K562 (cell line): Measurements from ENCODE around the gene VIM. TPM values are rescaled to one million over a fixed set of nuclear protein-coding genes. Genes with fewer than 3 reads are reported as not detected.

Experiments
- ATAC-seq: fragments of 200-7000 bp; cut with Tn5 transposase; 3 replicates; pipeline ENCODE4 v1.9.1; 2020; ENCODE audit warnings: moderate library complexity
- BruUV-seq: library from RNA; stranded (reverse); fragments of 400-500 nt; replicated peaks from 2 replicates; lab custom pipeline; 2021; lab: Mats Ljungman, UMichigan
- CTCF ChIA-PET: fragments of 300-600 bp; formaldehyde crosslinking; extraction: SDS; loops from one replicate; lab custom pipeline; 2021; ENCODE audit warnings: low intra/inter-chr PET ratio; lab: Yijun Ruan, JAX
- POLR2A ChIA-PET: fragments of 300-600, 350-650 bp; sonication (Branson Sonifier 250); formaldehyde crosslinking; extraction: SDS; loops from one replicate; lab custom pipeline; 2021; ENCODE audit warnings: antibody characterized with exemption, inconsistent platforms; lab: Yijun Ruan, JAX
- DNase-seq, 4 experiments: peaks; one replicate each; pipeline versions ENCODE4 v3.0.0 to v3.0.0-alpha.2; 2011 to 2018; ENCODE audit warnings: low spot score in 3 of 4, mixed read lengths in 3 of 4; ENCODE audit errors: extremely low read depth in 1 of 4
- FAIRE-seq: peaks from 2 replicates; lab custom pipeline; 2011; peaks lifted over from hg19 to GRCh38; lab: Jason Lieb, UNC
- H2AFZ ChIP-seq: 2 replicates; pipeline ENCODE4 v1.6.0; 2011; ENCODE audit warnings: low read depth, low read length, control low read depth, inconsistent platforms
- H3K27ac ChIP-seq: fragments of 200-600 bp; 3 replicates; pipeline ENCODE4 v1.8.0; 2011; ENCODE audit warnings: low read depth, mild to moderate bottlenecking, control low read depth, inconsistent platforms, low read length, moderate library complexity, mixed read lengths; ENCODE audit errors: extremely low read depth
- H3K27me3 ChIP-seq, 2 experiments: fragments of 300-600 bp in 1 of 2; 2 replicates in 1 of 2; 3 replicates in 1 of 2; pipeline versions ENCODE4 v1.6.0 to v1.8.0; 2011; ENCODE audit warnings: inconsistent platforms in 2 of 2, low read length in 2 of 2, mild to moderate bottlenecking in 1 of 2, mixed read lengths in 1 of 2, moderate library complexity in 1 of 2; ENCODE audit not compliant: control insufficient read depth in 2 of 2, insufficient read depth in 2 of 2
- H3K36me3 ChIP-seq: fragments of 300-600 bp; 3 replicates; pipeline ENCODE4 v1.8.0; 2011; ENCODE audit warnings: mild to moderate bottlenecking, low read length, inconsistent platforms; ENCODE audit not compliant: control insufficient read depth, insufficient read depth
- H3K4me1 ChIP-seq, 2 experiments: fragments of 200-600 bp in 1 of 2; replicated peaks in 1 of 2; 2 replicates in 1 of 2; 3 replicates in 1 of 2; pipeline versions ENCODE4 v1.5.1 to v1.8.0; 2011; ENCODE audit warnings: inconsistent platforms in 2 of 2, low read length in 2 of 2, mild to moderate bottlenecking in 1 of 2, mixed read lengths in 1 of 2, moderate library complexity in 1 of 2; ENCODE audit not compliant: control insufficient read depth in 2 of 2, insufficient read depth in 2 of 2
- H3K4me2 ChIP-seq: 2 replicates; pipeline ENCODE4 v1.6.1; 2011; ENCODE audit warnings: low read length, control low read depth, inconsistent platforms, mixed read lengths; ENCODE audit not compliant: insufficient read depth
- H3K4me3 ChIP-seq: fragments of 200-600 bp; sonication (generic), shearing (Covaris generic); 2 replicates; pipeline ENCODE4 v1.5.1; 2016; ENCODE audit warnings: control low read depth, inconsistent platforms
- H3K79me2 ChIP-seq: fragments of 200-600 bp; 3 replicates; pipeline ENCODE4 v1.8.0; 2011; ENCODE audit warnings: low read length, inconsistent platforms; ENCODE audit not compliant: control insufficient read depth, insufficient read depth
- H3K9ac ChIP-seq, 2 experiments: 2 replicates each; pipeline versions ENCODE4 v1.6.0 to v1.6.1; 2011; ENCODE audit warnings: low read depth in 2 of 2, low read length in 2 of 2, control low read depth in 1 of 2, inconsistent platforms in 1 of 2, mild to moderate bottlenecking in 1 of 2, mixed read lengths in 1 of 2; ENCODE audit not compliant: insufficient read depth in 1 of 2
- H3K9me1 ChIP-seq: one replicate; pipeline ENCODE4 v1.6.0; 2011; ENCODE audit warnings: inconsistent platforms, mild to moderate bottlenecking, low read length, moderate library complexity; ENCODE audit not compliant: control insufficient read depth, insufficient read depth
- H3K9me3 ChIP-seq: replicated peaks from 2 replicates; pipeline ENCODE4 v1.5.1; 2011; ENCODE audit warnings: low read depth, low read length, inconsistent platforms; ENCODE audit not compliant: control insufficient read depth, insufficient read depth
- H4K20me1 ChIP-seq: replicated peaks from 2 replicates; pipeline ENCODE4 v1.6.1; 2011; ENCODE audit warnings: low read length, inconsistent platforms, mixed read lengths; ENCODE audit not compliant: control insufficient read depth, insufficient read depth
- CBX3 ChIP-seq, 2 experiments: IDR thresholded peaks; 1 replicate in 1 of 2; 2 replicates in 1 of 2; pipeline ENCODE4 v1.6.1; 2012; ENCODE audit warnings: inconsistent platforms in 2 of 2, low read length in 2 of 2, borderline replicate concordance in 1 of 2, control low read depth in 1 of 2
- ESRRA ChIP-seq: fragments of 450-650 bp; IDR thresholded peaks from 2 replicates; pipeline ENCODE4 v1.6.1; 2014; ENCODE audit warnings: low read depth, mild to moderate bottlenecking, moderate library complexity, borderline replicate concordance
- TBP ChIP-seq: optimal IDR thresholded peaks from 2 replicates; pipeline ENCODE3; 2011; ENCODE audit warnings: low read depth, low read length, improper control_type of control experiment
- ZNF280A ChIP-seq: fragments of 450-650 bp; IDR thresholded peaks from 2 replicates; pipeline ENCODE4 v1.6.1; 2018; ENCODE audit warnings: mild to moderate bottlenecking, low read depth; ENCODE audit not compliant: partially characterized antibody
- WGBS: fragments of 100-300 bp; shearing (Covaris generic); methylation state at CpG from one replicate; pipeline ENCODE4 v1.1.6; 2016; ENCODE audit warnings: low coverage, mixed read lengths; ENCODE audit not compliant: insufficient coverage; ENCODE audit errors: missing lambda C conversion rate; 5-methylcytosine and 5-hydroxymethylcytosine counted together
- in situ Hi-C: fragments of 300-500 bp; cut with MboI; formaldehyde crosslinking; loops from 4 replicates; pipeline ENCODE4 v1.15.0; 2018; ENCODE audit warnings: inconsistent platforms, mixed read lengths
- intact Hi-C: fragments of 100-400 bp; cut with micrococcal nuclease; formaldehyde crosslinking; loops from 2 replicates; pipeline ENCODE4 v1.14.2; 2022
- polyA plus RNA-seq, 8 experiments: library from polyadenylated mRNA; depleted of rRNA in 4 of 8; stranded (reverse) in 5 of 8; unstranded in 3 of 8; fragments of >200 nt; fragmentation: Nextera tagmentation in 2 of 8; fragmentation: Illumina TruSeq in 1 of 8; extraction: Ambion mirVana in 2 of 8; extraction: Trizol in 1 of 8; gene quantifications; 2 replicates each; pipeline versions ENCODE4 v1.2.1 to v1.2.3, GENCODE V29; 2011 to 2014; ENCODE audit warnings: inconsistent platforms in 1 of 8, missing spikeins in 1 of 8
- total RNA-seq, 7 experiments: library from RNA; depleted of rRNA in 6 of 7; stranded (reverse); fragments of >200 nt in 6 of 7; fragmentation: Illumina TruSeq in 2 of 7; extraction: Trizol in 2 of 7; gene quantifications; 2 replicates each; pipeline versions ENCODE4 v1.2.1 to v1.2.3, GENCODE V29; 2011 to 2021; ENCODE audit warnings: low replicate concordance in 1 of 7

VIM gene
- total and polyA plus RNA-seq, 9 of the 15 experiments (the other 6 are each of a cell fraction or from before 2014, with no cell fraction given): 86.0 to 621 (median 383) TPM

GRCh38 chr10:17276756-17277424 is 48.8 kb downstream of the VIM start:
- Histone ChIP-seq H3K9me1 (no peaks in the 10 kb centered on the region), H4K20me1 (no peaks in the 10 kb centered on the region), H3K27ac (no peak overlapping the region), H2AFZ (no peak overlapping the region), H3K4me1 (no peaks in the 10 kb centered on the region), H3K36me3 (no peaks in the 10 kb centered on the region), H3K4me2 (no peak overlapping the region), H3K9ac (no peak overlapping the region), H3K9me3 (no peaks in the 10 kb centered on the region; the same call in 1 of the 2 replicates), H3K79me2 (no peaks in the 10 kb centered on the region), H3K4me3 (no peak overlapping the region), H3K27me3 (no peaks in the 10 kb centered on the region)
- TF ChIP-seq CBX3 (IDR thresholded peaks at IDR 0.05; ENCODE audit: borderline replicate concordance in 1 of 2, low read length in 2 of 2) (peak in 1 of 2 experiments; percentile 68; a peak in 1 of 3 replicates), ZNF280A (peak; percentile 63), TBP (no peak), ESRRA (no peak)
- no TSS peak for BruUV-seq
- CTCF ChIA-PET: no interaction called here
- FAIRE-seq: no peak
- POLR2A ChIA-PET: no interaction called here
- DNase-seq: no peak
- 24% methylated on average over 9 of the region's 9 CpGs for WGBS
- no peak for ATAC-seq
- intact Hi-C loops: no loop called here
- in situ Hi-C loops: loop anchor here (25.0 kb wide), 2 partner anchors 585 to 960 kb away; no protein-coding TSS in a partner anchor
